GM12864 (cell line): ENCODE data around the gene PKN3.

Experiments used
- DNase-seq: peaks from one replicate; pipeline ENCODE4 v3.0.0-alpha.2; 2011; ENCODE audit warnings: low read depth
- H3K4me3 ChIP-seq: 2 replicates; pipeline ENCODE4 v1.5.1; 2011; ENCODE audit warnings: mild to moderate bottlenecking, low read depth, low read length, control low read depth
- CTCF ChIP-seq: IDR thresholded peaks from 2 replicates; pipeline ENCODE4 v1.5.1; 2011; ENCODE audit warnings: low read depth, mild to moderate bottlenecking, moderate library complexity, low read length, control low read depth, inconsistent platforms; ENCODE audit errors: missing control alignments

The PKN3 gene

GRCh38 chr9:128724744-128725211 lies 22.5 kb downstream of the PKN3 start:
- peak; percentile 40 for DNase-seq
- H3K4me3 ChIP-seq: peak overlapping the region; percentile 82
- no peak for TF ChIP-seq CTCF

GRCh38 chr9:128727640-128728248 lies 25.4 kb downstream of the PKN3 start:
- no peak for DNase-seq
- H3K4me3 ChIP-seq: no peak overlapping the region
- no peak for TF ChIP-seq CTCF

GRCh38 chr9:128728298-128728697 lies 26.0 kb downstream of the PKN3 start:
- no peak for TF ChIP-seq CTCF
- H3K4me3 ChIP-seq: no peak overlapping the region
- DNase-seq: no peak

- no peak for TF ChIP-seq CTCF
- no peak for DNase-seq
- no peak overlapping the region for H3K4me3 ChIP-seq
Measured at GRCh38 chr9:128729302-128729701, 27.0 kb downstream of the PKN3 start.

- no peak for DNase-seq
- H3K4me3 ChIP-seq: no peak overlapping the region
- TF ChIP-seq CTCF: no peak
Measured at GRCh38 chr9:128729766-128730517, 27.6 kb downstream of the PKN3 start.

GRCh38 chr9:128731093-128731492 lies 28.8 kb downstream of the PKN3 start:
- no peak for TF ChIP-seq CTCF
- DNase-seq: no peak

More at GRCh38 chr9:128731093-128731492, 28.8 kb downstream of the PKN3 start:
- H3K4me3 ChIP-seq: no peak overlapping the region
